ENCODE data around the gene AFG3L2.

AFG3L2 gene

DNA sequence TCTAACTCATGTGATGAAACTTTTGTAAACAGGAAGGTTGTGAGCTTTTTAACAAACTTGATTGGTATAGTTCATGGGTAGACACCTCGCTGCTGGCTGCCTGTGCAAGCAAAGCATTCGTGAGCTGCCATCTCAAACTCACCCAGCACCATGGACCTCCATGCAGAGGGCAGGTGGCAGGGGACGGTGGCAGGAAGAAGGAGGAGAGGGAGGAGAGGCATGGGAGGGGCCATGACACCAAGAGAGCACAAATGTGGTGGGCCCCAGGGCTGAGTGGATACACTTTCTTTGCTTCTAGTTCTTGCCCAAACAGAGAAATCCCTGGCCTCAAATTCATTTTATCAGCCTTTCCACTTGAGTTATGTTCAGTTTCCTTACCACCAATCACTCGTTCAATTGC, 29.1 kb downstream of the AFG3L2 start:
- DNase-seq, result no peak

- no peak for DNase-seq
Observed at GRCh38 chr18:12346240-12346565, 30.8 kb downstream of the AFG3L2 start.

DNA sequence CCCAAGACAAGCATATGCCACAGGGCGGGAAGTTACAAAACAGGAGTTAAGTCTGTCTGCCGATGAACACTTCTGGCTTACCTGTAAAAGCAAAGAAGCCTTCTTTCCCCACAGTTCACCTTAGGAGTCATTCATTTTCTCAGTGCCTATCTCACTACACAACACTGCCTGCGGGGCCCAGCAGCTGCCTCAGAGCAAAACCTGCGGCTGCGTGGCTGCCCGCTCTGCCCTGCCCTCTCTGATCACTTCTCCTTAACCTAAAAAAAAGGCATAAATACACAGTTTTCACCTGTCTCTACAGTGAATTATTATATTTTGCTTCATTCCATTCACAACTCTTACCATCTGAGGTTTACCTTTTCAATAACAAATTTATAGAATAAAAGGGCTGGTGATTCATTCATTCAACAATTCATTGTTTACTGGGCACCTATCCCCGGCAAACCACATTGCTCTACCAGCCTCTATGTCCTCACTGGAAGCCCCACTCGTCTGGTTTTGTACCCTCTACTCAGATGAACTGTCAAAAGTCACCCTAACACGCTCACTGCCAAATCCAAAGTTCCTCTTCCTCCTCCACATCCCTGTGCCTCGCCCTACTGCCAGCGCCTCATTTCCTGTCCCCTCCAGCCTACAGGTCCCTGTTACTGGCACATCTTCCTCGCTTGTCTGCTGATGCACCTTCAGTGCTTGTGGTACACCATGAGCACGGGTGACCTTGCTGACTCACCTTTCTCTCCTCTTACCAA, 31.4 kb downstream of the AFG3L2 start:
- DNase-seq, result no peak

GRCh38 chr18:12342661-12343060, 34.4 kb downstream of the AFG3L2 start:
- DNase-seq, result no peak

DNA sequence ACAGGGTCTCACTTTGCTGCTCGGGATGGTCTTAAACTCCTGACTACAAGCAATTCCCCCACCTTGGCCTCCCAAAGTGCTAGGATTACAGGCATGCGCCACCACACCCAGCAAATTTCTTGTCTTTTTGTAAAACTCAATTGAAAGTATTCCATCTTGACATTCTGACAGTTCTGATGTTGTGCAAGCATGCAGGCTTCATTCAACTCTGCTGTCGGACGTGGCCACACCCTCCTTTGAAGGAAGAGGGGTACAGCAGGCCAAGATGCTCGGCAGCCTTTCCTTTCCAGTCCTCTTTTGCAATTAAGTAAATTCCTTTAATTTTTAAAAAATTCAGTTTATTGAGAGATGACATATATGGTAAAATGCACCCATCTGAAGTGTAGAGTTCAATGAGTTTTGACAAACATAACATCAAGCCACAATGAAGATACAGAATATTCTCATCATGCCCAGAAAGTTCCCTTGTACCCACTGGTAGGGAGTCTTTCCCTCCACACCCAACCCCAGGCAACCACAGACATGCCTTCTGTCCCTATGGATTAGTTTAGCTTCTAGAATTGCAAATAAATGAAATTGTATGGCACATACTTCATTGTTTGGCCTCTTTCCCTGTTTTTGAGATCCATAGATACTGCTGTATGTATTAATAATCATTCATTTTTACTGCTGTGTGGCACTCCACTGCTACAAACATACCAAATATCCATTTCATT, 35.9 kb downstream of the AFG3L2 start:
- no peak for DNase-seq

- no peak for DNase-seq
Observed at GRCh38 chr18:12338382-12338781, 38.6 kb downstream of the AFG3L2 start.

GRCh38 chr18:12336887-12337286, 40.1 kb downstream of the AFG3L2 start:
- DNase-seq, result no peak

DNA sequence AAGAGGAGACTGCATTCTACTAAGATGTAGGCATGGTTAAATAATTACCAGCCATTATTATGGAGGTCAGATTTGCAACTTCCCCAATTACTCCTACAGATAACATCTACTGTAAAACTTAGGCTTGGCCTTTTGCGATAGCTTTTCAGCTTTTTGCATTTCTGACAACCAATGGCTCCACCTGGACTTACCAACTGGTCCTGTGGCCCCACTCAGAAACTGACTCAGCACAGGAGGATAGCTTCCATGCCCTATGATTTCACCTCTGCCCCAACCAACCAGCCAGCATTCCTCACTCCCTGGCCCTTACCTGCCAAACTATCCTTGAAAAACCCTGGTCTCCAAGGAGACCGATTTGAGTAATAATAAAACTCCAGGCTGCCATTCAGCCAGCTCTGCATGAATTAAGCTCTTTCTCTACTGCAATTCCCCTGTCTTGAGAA, 40.8 kb downstream of the AFG3L2 start:
- no peak for DNase-seq

DNA sequence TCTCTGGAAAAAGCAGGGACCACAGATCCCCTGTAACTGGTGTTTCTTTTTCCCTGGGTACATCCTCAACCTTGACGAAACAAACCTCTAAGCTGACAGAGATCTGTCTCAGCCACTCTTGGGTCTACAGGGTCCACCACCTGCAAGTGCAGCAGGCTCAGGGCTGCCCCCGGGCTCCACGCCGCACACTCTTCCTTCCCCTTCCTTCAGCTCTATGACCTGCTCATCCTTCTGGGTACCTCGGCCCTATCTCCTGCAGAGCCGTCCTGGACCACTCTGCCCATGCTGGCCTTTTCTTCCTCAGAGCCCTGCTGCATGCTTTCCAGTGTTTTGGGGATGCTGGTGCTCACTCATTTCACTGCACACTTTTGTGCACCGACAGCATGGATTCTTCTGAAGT, 41.5 kb downstream of the AFG3L2 start:
- DNase-seq, result no peak

GRCh38 chr18:12334863-12335262, 42.2 kb downstream of the AFG3L2 start:
- DNase-seq, result no peak

- DNase-seq, result no peak
Observed at GRCh38 chr18:12334366-12334808, 42.6 kb downstream of the AFG3L2 start.

DNA sequence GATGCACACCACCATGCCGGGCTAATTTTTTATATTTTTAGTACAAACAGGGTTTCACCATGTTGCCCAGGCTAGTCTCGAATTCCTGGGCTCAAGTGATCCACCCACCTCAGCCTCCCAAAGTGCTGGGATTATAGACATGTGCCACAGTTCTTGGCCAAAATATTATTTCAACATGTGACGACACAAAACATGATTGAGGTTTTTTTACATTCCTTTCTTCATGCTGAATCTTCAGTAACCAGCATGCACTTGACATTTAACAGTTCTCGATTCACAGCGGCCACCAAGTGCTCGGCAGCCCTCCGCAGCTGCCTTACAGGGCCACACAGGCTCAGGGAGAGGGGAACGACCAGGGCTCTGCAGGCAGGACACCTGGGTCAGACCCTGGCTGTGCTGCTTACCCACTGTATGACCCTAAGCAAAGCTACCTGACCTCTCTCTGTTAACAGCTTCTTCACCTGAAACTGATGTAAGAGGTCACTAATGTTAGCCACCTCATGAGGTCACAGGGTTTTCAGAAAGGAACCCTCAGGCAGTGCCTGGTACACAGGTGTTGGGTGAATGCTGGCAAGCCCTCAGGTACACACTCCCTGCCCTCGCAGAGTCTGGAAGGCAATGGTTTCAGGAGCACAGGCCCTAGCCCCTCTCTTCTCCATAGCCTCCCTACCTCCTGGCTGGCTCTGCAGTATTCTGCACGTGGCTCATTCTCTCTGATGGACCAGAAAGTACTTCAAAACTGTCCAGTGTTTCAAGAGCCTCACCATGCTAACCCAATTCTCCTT, 43.3 kb downstream of the AFG3L2 start:
- no peak for DNase-seq

DNA sequence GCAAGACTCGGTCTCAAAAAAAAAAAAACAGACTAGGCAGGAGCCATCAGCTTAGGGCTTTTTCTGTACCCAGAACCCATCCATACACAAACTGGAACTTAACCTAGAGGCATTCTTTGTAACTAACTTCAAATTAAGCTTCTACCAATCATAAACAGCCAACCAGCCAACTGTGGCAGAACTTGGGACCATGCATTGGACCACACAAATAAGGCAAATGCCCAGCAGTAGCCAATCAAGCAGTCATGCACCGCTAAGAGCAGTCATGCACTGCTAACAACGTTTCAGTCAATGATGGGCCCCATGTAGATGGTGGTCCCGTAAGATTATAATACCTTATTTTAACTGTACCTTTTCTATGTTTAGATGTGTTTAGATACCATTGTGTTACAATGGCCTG, 46.3 kb downstream of the AFG3L2 start:
- DNase-seq, result no peak

DNA sequence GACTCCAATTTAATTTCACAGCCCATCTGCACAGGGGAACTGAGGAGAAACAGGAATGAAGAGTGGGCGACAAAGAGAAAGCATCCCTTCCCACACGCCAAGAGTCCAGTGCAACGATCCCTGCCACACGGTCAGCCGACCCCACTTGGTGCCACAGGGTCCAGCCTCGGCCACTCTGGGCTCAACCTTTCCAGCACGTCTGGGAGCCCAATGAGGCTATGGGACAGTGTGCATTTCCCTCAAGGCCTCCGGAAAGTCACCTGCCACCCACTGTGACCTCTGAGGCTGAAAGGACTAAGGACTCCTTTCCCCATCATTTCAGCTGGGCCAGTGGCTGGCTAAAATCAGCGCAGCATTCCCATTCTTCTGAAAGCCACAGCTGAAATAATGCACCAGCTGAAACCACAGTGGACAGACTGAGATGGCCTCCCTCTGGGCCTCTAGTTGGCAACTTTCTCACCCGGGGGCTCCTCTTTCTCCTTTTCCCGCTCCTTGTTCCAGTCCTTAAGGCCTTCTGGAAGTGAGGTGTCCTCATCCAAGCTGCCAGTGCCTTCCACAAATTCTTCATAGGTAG, 47.8 kb downstream of the AFG3L2 start:
- no peak for DNase-seq

DNA sequence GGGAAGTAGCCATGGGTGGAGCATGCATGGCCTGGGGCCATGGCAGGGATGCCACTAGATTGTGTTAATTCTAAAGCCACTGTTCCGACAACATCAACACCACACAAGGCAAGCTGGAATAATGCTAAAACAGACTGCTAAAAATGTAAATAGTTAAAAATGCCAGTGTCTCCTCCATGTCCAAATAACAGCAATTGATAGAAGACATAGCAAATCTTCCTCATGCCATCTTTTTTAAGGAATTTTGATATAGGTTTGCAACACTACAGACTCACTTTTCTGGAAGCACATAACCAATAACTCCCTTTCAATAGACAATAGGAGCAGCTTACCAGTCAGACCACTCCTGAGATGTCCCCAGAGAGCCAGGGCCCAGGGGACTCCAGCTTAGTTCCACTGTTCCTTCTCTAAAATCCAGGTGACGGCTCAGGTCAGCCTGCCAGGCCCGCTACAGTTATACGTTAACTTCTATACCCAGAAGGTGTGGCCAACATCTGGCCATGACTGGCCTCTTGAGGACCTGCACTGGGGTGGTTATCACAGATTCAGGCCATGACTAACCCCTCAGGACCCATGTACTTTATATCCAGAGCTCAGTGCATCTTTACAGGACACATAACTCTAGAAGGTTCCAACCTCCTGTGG, 48.7 kb downstream of the AFG3L2 start:
- no peak for DNase-seq

DNA sequence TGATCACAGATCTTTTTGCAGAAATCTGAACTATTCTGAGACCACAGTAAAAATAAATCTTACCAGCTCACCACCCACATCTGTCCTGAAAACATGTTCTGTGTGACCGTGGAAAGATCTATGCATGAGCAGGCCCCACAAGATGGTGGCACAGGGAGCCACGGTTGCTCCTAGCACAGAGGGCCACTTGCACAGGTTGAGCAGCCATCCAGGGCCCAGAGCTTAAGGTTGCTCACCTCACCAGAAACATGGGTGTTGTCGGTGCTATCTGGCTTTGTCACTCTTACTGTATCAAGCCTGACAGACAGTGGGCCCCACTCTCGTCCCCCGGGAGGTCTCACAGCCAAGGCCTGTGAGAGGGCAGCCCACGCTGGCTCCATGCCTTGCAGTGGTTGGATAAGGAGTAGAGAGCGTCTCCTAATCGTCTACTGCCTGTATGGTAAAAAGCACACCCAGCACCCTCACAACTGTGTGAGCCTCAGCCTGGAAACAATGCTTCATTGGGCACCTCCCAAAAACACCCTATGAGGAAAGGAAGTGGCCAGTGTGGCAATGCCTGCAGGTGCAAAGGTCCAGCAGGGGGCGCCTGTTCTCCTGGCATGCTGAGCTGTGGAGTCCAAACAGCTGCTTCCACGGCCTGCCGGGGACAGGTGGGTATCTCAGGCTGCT, 49.4 kb downstream of the AFG3L2 start:
- DNase-seq, result peak; percentile 29 to 73

DNA sequence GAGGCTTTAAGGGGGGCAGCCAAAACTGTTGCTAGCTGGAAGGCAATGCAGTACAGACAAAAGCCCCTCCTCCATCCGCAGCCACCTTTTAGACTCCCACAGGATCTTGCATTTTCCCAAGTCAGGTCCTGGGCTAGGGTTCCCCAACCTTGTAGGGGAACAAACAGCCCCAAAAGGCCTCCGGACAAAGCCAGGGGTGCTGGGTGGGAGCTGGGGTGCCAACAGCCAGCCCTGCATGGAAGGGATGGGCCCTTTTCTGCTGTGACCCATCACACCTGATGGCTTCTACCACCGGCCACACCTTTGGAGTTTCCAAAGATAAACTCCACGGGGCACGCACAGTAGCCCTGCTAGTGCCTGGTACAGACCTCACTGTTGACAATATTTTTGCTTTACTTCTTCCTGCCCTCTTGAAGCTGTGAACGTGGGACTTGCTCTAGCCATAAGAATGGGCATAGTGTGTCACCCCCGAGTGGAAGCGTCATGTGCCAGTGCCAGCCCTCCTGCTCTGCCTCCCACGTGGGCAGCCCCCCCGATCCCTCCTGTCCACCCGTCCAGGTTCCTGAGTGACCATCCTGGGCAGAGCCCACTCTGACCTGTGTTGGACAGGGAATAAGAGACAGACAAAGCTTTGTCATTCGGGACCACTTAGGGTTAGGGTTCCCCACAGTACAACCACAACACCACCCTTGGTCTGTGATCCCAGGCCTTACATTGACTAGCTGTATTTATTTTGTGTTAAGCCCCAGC, 50.1 kb downstream of the AFG3L2 start:
- no peak for DNase-seq

DNA sequence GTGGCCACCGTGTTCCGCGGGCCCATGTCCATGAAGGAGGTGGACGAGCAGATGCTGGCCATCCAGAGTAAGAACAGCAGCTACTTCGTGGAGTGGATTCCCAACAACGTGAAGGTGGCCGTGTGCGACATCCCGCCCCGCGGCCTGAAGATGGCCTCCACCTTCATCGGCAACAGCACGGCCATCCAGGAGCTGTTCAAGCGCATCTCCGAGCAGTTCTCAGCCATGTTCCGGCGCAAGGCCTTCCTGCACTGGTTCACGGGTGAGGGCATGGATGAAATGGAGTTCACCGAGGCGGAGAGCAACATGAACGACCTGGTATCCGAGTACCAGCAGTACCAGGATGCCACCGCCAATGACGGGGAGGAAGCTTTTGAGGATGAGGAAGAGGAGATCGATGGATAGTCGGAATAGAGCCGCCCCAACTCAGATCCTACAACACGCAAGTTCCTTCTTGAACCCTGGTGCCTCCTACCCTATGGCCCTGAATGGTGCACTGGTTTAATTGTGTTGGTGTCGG, 51.2 kb downstream of the AFG3L2 start:
- no peak for DNase-seq

DNA sequence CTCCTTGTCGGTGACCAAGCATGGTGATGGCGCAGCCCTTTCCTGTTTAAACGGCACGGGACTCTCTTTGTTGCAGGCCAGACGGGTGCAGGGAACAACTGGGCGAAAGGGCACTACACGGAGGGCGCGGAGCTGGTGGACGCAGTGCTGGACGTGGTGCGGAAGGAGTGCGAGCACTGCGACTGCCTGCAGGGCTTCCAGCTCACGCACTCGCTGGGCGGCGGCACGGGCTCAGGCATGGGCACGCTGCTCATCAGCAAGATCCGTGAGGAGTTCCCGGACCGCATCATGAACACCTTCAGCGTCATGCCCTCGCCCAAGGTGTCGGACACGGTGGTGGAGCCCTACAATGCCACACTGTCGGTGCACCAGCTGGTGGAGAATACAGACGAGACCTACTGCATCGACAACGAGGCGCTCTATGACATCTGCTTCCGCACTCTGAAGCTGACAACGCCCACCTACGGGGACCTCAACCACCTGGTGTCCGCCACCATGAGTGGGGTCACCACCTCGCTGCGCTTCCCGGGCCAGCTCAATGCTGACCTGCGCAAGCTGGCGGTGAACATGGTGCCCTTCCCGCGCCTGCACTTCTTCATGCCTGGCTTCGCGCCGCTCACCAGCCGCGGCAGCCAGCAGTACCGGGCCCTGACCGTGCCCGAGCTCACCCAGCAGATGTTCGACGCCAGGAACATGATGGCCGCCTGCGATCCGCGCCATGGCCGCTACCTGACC, 51.9 kb downstream of the AFG3L2 start:
- no peak for DNase-seq

DNA sequence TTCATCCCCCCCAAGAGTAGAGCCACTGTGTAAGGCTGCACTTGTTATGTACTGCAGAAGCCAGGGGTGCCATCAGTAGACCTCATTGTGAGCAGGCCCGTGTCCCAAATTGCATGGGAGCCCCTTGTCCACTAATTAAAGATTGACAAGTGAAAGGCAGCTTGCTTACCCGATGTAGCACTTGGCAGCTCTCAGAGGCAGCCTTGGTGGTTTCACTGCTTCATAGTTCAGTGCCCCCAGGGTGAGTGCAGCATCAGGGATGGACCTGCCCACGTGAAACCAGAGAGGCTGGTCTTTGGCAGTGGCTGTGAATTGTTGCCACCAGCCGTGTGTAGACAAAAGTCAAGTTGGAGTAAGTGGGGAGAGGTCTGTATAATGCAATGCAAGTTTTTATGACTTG, 55.7 kb downstream of the AFG3L2 start:
- DNase-seq, result no peak

DNA sequence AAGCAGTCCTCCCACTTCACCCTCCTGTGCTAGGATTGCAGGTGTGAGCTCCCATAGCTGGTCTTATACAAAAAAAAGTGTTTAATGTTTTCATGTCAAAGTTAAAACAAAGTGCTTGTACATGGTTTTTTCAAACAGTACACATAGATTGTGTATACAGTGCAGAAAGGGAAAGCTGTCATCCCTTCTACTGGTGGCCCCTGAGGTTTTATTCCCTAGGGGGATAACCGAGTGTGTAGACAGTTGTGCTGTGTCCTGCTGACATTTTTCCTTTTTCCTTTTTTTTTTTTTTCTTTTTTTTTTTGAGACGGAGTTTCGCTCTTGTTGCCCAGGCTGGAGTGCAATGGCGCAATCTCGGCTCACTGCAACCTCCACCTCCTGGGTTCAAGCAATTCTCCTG, 58.2 kb downstream of the AFG3L2 start:
- no peak for DNase-seq

Measured in NCI-H526 (cell line).